HG02943 (cell line): Measurements from ENCODE around the gene RGS12.
"Not testable (repeated sequence)": the region's sequence is repeated elsewhere in the genome, so short reads cannot be mapped to it uniquely, and the experiment has no call there.

Experiments
- ATAC-seq: cut with Tn5 transposase; IDR thresholded peaks from one replicate; pipeline ENCODE4 v1.9.1; 2021; ENCODE audit warnings: mild to moderate bottlenecking, low read depth, moderate library complexity; ENCODE audit not compliant: unreplicated experiment

RGS12 gene

GRCh38 chr4:3295837-3296624 is 3.2 kb downstream of the RGS12 start:
- no peak for ATAC-seq

- ATAC-seq = no peak
Measured at GRCh38 chr4:3296651-3297050, 3.8 kb downstream of the RGS12 start.

GRCh38 chr4:3297066-3297859 is 4.4 kb downstream of the RGS12 start:
- ATAC-seq = no peak

- ATAC-seq = no peak
Measured at GRCh38 chr4:3299122-3299975, 6.5 kb downstream of the RGS12 start.

- no peak for ATAC-seq
Measured at GRCh38 chr4:3299976-3300671, 7.3 kb downstream of the RGS12 start.

- not testable (repeated sequence) for ATAC-seq
Measured at GRCh38 chr4:3300882-3301281, 8.1 kb downstream of the RGS12 start.

GRCh38 chr4:3301450-3302172 is 8.8 kb downstream of the RGS12 start:
- ATAC-seq = no peak

GRCh38 chr4:3302173-3302785 is 9.5 kb downstream of the RGS12 start:
- ATAC-seq = no peak

GRCh38 chr4:3302786-3303564 is 10.2 kb downstream of the RGS12 start:
- no peak for ATAC-seq

- ATAC-seq = no peak
Measured at GRCh38 chr4:3303565-3303824, 10.7 kb downstream of the RGS12 start.

GRCh38 chr4:3303923-3304710 is 11.3 kb downstream of the RGS12 start:
- ATAC-seq = no peak

- no peak for ATAC-seq
Measured at GRCh38 chr4:3304831-3305609, 12.2 kb downstream of the RGS12 start.

GRCh38 chr4:3305610-3306371 is 13.0 kb downstream of the RGS12 start:
- no peak for ATAC-seq

- no peak for ATAC-seq
Measured at GRCh38 chr4:3306450-3306849, 13.6 kb downstream of the RGS12 start.

- no peak for ATAC-seq
Measured at GRCh38 chr4:3307060-3307459, 14.2 kb downstream of the RGS12 start.

GRCh38 chr4:3307486-3307885 is 14.7 kb downstream of the RGS12 start:
- no peak for ATAC-seq
